ENCODE results near the gene NGLY1. TPM values are rescaled to one million over a fixed set of nuclear protein-coding genes. Genes with fewer than 3 reads are reported as not detected.

Gene NGLY1
- polyA plus RNA-seq, 1 donor, result 36.4 TPM

DNA sequence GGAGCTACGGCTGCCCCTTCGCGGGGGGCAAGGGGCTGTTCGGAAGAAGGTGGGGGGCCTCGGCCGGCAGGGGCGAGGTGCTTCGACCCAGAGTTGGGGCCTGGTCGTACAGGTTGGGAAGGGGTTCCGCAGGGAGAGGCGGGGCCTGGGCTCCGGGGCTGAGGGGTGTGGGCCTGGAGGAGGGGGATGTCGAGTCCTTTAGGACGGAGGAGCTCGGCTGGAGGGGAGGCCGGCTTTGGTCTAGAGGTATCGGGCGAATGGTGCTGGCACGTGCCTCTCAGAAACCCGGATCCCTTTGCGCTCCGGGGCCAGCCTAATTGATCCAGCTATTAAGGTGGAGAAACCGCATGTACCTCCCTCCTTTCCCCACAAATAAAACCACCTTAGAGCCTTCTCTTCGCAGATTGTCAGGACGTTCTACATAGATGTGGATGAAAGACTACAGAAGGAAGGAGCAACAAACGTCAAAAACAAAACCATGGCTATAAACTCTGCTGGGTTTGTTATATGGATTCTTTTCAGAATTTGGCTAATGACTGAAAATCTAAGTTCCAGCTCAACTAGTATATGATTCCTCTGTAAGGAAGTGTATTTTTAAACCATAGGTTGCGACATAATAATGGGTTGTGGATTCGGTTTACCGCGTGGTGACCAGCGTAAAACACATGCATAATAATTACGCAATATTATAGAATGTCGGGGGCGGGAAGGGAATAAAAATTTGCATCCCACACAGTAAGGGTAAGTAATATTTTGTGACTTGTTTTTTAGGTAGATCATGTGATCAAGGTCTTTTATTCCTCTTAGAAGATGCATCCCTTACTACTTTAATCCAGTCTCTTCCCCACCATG, 644 bp upstream of the NGLY1 start:
- DNase-seq, result peak; percentile 67

DNA sequence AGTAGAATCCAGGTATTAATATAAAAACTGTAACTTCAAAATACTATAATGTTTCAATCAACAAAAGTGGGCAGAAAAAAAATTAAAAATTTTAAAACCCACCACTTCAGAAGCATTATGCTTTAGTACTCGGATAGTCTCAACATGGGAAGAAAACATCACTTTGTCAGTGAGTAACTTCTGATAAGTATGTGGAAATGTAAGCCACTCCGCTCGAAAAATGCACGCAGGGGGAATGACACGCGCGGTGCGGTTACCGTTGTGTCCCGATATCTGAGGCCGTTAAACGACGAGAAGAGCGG, 656 bp downstream of the NGLY1 start:
- no peak for DNase-seq

DNA sequence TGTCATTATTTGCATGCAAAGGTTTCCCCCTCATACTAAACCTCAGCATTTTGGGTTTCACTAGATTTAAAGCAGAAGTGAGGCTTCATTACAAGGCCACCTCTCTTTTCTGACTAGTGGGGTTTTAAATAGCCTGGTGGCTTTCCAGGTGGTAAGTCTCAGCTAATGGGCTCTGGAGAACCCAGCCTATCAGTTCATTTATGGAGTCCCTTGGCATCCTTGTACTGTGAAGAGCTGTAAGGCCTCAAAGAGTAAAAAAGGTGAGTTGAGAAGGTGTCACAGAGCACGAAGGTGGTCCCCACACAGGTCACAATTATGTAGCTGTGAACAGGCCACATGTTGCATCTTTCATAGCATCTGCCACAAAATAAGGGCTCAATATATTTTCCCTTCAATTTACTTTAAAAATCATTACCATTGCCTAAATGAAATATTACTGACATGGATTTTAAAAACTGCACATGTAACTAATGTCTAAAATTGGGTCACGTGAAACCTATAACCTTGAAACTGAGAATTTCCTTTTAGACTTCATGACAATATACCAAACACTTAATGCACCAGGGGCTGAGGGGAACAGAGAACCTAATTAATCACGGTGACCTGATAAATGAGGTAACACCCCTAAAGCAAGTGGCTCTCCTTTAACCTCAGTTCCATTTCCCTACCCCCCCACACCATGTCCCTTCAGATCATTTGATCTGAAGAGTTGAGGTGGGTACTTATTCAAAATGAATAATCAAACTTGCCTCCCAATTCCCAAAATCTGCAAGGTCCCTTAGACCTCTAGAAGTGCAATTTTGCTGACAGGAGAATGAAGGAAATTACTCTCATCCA, 1.3 kb downstream of the NGLY1 start:
- no peak for DNase-seq

GRCh38 chr3:25781145-25781757, 2.0 kb downstream of the NGLY1 start:
- no peak for DNase-seq

GRCh38 chr3:25780618-25781017, 2.6 kb downstream of the NGLY1 start:
- no peak for DNase-seq

- DNase-seq, result no peak
Observed at GRCh38 chr3:25775936-25776335, 7.3 kb downstream of the NGLY1 start.

GRCh38 chr3:25768851-25769250, 14.4 kb downstream of the NGLY1 start:
- no peak for DNase-seq

DNA sequence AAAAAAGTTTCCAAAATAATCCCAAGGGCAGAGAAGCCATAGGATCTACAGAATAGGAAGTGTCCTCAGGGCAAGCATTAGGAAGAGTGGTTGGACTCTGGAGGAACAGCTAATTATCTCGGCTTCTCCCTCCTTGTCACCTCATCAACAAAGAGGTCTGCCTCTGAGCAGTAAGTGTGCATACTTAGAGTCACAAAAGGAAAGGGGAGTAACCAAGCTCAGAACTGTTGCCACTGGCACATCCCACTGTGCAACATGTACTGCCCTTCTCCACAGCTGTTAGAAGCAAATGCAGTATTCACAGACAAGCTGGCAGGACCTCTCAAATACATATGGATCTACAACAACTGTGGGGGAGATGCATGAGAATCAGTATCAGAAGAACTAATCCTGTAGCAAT, 31.5 kb downstream of the NGLY1 start:
- no peak for DNase-seq

GRCh38 chr3:25751048-25751447, 32.2 kb downstream of the NGLY1 start:
- DNase-seq, result no peak

- no peak for DNase-seq
Observed at GRCh38 chr3:25749031-25749581, 34.1 kb downstream of the NGLY1 start.

DNA sequence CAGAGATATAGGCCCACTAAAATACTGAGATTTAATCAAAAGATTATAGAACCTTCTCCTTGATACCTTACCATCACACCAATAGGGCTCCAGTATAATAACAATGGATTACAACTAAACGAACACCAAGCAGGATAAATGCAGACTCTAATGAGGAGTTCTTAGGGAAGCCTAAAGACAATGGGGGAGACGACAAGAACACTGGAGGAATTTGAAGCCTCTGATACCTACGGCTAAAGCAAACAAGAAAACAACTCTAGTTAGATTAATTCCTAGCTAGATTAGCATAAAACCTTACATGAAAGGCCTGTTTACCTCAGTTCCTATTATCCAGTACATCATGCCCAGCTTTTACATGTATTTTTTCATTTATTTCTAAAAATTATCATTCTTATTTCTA, 35.1 kb downstream of the NGLY1 start:
- no peak for DNase-seq

GRCh38 chr3:25747033-25747432, 36.2 kb downstream of the NGLY1 start:
- DNase-seq, result no peak

- DNase-seq, result no peak
Observed at GRCh38 chr3:25744470-25744869, 38.8 kb downstream of the NGLY1 start.

GRCh38 chr3:25728101-25728500, 55.1 kb downstream of the NGLY1 start:
- DNase-seq, result no peak

DNA sequence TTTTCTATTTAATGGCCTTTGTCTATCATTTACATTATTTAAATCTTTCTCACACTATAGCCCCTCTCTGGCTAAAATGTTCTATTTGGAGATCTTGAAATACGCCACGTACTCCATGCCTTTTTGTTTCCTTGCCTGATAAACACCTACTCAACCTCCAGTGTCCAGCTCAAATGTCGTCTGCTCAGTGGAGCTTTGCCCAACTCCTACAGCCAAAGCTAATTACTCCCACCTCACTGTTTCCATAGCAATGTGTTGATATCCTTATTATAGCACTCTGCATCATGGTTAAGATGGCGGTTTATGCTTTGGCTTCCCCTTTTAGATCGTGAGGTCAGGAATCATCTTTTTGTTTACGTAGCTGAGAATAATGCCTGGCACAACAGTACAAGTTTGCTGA, 55.9 kb downstream of the NGLY1 start:
- no peak for DNase-seq

- DNase-seq, result no peak
Observed at GRCh38 chr3:25725810-25726209, 57.4 kb downstream of the NGLY1 start.

- DNase-seq, result no peak
Observed at GRCh38 chr3:25724948-25725645, 58.1 kb downstream of the NGLY1 start.

DNA sequence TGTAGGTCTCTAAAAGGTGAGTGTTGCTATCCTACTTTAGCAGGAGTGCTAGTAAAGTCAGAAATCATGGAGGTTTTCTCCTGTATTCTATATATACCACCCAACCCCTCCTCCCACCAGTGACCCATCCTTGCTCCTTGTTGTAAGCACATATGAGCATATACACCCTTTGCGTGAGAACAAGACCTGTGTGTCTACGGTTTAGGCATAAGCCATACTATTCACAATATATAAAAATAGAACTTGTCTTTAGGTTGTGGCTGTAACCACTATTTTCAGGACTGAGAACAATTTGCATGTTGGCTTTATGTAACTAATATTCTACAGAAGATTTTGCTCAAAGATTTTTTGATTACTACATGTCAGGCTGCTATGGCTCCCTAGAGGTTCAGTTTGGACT, 59.4 kb downstream of the NGLY1 start:
- DNase-seq, result no peak

DNA sequence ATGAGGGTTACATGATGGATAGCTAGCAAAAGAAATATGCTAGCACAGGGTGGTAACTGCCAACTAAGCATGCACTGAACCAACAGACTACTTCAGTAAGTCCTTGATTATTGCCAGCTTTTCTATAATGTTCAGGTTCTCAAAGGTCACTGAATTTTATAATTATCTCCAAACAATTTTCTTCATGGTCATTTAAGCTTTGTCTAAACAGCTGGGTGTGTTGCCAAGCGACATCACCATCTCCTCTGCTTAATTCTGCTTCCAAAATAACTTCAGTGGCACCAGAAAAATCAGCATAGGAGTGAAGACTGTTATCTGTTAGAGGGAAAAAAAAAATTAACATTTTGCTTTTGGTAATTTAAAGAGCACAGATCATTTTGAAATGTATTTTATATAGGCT, 63.9 kb downstream of the NGLY1 start:
- no peak for DNase-seq

GRCh38 chr3:25713341-25713985, 69.8 kb downstream of the NGLY1 start:
- DNase-seq, result no peak

DNA sequence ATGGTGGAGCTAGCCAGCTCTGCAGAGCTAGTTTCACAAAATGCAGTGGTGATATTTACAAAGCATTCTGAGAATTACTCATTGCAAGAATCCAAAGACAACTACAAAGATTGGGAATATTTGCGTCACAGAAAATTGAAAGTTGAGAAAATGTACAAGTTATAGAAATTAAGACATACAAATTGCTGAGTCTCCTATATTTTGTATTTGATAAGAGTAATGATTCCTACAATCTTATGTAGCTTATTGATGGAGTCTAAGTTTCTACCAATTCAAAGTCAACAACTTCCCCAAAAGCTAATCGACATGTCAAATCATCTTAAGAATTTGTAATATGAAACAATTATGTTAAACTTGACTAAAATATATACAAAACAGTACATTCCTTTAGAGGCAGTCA, 72.2 kb downstream of the NGLY1 start:
- DNase-seq, result no peak

- DNase-seq, result no peak
Observed at GRCh38 chr3:25708036-25708435, 75.2 kb downstream of the NGLY1 start.

Measured in hindlimb muscle (tissue), 1 donor.